Right ventricle myocardium superior (tissue), 1 donor: ENCODE results near the gene R3HDM1. TPM values are rescaled to one million over a fixed set of nuclear protein-coding genes. Genes with fewer than 3 reads are reported as not detected.
A peak's percentile ranks its signal among the peaks of the same experiment; 100 is the strongest.

Experiments
- ATAC-seq: fragments of 200-7000 bp; cut with Tn5 transposase; one replicate; pipeline ENCODE4 v1.9.1; 2020; ENCODE audit warnings: mild to moderate bottlenecking; ENCODE audit not compliant: poor library complexity
- DNase-seq: peaks from one replicate; pipeline ENCODE4 v3.0.0-alpha.2; 2020
- intact Hi-C: fragments of 100-400 bp; cut with DNase I; formaldehyde crosslinking; loops from one replicate; pipeline ENCODE4 v1.11.2; 2022
- microRNA-seq: library from miRNA; unstranded; fragments of <30 nt; microRNA quantifications from one replicate; pipeline ENCODE4 v1.2.0, GENCODE V29; 2020
- total RNA-seq: library from RNA; stranded (reverse); fragmentation: NEBNext Ultra II Directional; extraction: Animal tissue kit (Norgen Biotek cat#: 25700); gene quantifications from one replicate; pipeline ENCODE4 v1.2.1, GENCODE V29; 2021
- donor health status: DM: no; HTN: yes; CAD: no; lungs with severe emphysema.

The R3HDM1 gene
- total RNA-seq, 1 donor from 2014 or later: 12.5 TPM

DNA sequence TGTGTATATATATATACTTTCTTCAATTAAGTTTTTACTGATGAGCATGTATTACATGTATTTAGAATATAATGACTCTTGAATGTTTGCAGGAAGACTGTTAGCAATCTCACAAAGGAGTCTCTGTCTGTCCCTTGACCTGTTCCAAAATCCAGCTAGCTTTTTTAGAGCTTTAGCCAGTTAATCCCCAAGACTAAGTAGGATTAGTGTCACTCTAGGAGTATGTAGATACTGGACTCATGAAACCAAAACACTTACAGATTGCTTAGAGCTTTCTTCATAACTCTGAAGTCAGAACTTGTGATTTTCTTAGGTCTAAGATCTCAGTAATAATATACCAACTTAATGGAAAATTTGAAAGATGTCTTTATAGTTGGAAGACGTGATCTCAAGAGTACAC is 212.6 kb downstream of the R3HDM1 start:
- ATAC-seq (no peak), DNase-seq (no peak)
- intact Hi-C loops: loop anchor here (5.0 kb wide), 1 partner anchor 212 kb away; the partner anchor contains the start of genes R3HDM1 and ZRANB3

DNA sequence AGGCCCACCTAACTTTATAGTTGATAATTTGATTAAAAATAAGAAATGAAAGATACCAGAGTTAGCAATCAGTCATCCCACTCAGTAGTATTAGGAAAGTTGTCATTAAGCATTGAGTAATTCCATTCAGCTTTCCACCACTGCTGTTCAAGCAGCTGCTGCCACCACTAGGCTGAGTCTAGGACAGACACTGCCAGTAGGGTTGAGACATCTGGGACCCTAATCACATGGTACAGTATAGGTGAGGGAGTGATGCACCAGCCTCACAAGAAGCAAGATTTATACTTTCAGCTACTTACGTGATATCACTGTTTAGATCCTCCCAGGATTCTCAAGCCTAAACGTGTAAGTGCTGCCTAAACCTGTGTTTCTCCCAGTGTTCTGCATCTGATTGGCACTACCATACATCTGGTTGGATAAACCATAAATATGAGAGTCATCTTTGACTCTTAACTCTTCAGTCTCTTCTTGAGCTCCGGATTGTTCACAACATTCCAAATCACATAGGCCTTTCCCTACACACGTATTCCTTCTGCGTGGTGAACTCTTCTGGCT is 213.6 kb downstream of the R3HDM1 start:
- intact Hi-C loops: loop anchor here (5.0 kb wide), 1 partner anchor 213 kb away; the partner anchor contains the start of genes R3HDM1 and ZRANB3
- DNase-seq (no peak), ATAC-seq (no peak)

DNA sequence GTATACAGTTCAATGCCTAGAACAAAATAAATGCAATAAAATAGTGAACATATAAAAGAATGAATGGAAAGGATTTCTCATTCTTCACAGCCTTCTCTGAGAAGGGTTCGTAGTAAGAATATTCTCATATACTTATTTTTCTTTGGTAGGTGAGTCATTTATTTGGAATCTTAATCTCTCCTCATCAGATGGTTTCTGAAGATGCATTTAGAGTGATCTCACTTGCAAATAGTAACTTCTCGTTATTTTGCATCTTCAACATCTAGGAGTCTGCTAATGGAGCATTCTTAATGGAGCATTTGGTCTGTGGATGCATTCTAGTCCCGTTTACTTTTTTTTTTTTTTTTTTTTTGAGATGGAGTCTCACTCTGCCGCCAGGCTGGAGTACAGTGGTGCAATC is 214.3 kb downstream of the R3HDM1 start:
- ATAC-seq (no peak), DNase-seq (no peak)
- intact Hi-C loops: no loop called here

DNA sequence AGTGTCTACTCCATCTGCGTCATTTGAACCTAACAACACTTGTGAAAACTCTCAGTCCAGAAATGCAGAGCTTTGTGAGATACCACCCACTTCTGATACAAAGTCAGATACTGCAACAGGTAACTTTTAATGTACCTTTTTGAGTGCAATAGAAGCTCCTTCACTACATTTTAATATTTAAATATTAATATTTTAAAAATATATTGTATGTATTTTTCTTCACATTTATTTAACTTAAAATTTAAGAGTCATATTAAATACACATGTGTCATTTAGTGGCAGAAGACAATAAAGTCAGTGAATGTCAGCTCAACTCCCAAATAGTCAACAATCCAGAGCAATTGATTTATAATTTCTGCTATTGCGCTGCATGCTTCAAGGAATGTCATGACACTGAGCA is 224.3 kb downstream of the R3HDM1 start:
- intact Hi-C loops: no loop called here
- ATAC-seq (no peak), DNase-seq (no peak)

DNA sequence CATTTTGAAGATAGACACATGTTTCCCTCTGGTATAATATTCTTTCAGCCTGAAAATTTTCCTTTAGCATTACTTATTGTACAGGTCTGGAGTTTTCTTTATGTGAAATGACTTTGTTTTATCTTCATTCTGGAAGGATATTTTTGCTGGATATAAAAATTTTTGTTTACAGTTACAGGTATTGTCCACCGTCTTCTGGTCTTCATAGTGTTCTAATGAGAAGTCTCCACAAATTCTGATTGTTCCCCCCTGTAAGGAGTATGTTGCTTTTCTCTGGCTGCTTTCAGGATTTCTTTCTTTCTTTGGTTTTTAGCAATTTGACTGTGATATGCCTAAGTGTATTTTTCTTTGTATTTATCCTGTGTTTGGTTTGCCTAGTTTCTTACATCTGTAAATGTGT is 225.4 kb downstream of the R3HDM1 start:
- DNase-seq (no peak), ATAC-seq (no peak)
- intact Hi-C loops: no loop called here

DNA sequence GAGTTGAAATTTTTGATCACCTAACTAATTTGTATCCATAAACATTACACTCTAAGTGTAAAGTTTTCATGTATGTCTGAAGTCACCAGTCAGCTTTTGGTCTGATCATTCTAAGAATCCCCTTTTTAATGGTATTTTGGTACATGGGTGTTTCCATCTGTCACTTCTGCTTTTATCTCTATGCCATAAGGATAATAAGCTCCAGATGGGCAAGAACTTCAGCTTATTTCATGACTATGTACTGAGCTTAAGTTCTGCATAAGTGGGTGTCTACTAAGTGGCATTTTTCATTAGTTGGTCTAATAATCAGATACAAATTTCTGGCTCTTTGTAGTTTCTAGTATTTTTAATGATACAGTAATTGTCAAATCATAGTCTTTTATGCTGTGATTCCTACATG is 230.7 kb downstream of the R3HDM1 start:
- intact Hi-C loops: no loop called here
- ATAC-seq (no peak), DNase-seq (no peak)

DNA sequence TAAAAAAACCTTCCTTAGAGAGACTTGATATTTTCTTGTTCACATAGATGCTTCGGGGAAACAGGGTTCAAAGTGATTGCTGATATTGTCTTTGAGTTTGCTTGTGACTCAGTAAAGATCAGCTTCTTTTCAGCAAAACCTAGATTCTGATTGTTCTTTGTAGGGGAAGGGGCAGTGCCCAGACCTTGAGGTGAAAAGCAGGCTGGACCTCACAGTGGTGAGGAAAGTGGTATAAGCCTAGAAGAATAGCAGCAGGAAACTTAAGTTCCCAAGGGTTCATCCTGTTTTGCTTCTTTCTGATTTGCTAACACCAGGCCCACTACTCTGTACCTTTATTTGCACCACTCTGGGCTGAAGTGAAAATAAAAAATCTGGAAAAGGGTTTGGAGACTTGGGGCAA is 231.2 kb downstream of the R3HDM1 start:
- intact Hi-C loops: no loop called here
- DNase-seq (no peak), ATAC-seq (no peak)

DNA sequence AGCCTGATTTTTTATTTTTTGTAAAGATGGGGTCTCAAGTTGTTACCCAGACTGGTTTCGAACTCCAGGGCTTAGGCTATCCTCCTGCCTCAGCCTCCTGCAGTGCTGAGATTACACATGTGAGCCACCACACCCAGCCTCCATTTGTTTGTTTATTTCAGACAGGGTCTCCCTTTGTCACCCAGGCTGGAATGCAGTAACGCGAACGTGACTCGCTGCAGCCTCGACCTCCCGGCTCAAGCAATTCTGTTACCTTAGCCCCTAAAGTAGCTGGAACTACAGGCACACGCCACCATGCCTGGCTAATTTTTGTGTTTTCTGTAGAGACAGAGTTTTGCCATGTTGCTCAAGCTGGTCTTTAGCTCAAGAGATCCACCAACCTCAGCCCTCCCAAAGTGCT is 237.6 kb downstream of the R3HDM1 start:
- intact Hi-C loops: no loop called here
- DNase-seq (no peak), ATAC-seq (no peak)

DNA sequence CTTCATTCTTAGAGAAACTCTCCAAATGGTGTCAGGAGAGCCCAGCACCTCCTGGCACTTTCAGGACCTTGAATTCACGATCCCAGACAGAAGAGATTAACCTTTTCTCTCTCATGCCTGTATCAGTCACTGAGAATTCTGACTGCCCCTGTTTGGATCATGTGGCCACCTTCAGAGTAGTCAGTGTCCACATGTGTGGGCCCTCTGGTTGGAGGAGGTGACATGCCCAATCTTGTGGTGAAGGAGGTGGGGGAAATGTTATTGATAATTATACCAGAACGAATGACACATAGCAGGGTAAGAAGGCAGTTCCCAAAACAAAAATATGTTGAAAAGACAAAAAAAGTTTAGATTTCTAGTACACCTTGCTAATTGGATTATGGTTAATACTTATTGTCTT is 242.0 kb downstream of the R3HDM1 start:
- intact Hi-C loops: no loop called here
- ATAC-seq: no peak
- DNase-seq: no peak

DNA sequence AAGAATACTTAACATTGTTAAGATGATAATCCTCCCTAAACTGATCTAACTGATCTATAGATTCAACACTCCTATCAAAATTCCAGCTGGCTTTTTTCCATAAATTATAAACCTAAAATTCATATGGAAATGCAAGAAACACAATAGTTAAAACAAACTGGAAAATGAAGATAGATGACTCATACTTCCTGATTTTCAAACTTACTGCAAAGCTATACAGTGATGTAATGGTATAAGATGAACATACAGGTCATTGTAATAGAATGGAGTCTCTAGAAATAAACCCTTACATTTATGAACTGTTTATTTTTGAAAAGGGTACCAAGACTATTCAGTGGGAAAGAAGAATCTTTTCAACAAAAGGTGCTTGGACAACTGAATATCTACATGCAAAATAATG is 242.6 kb downstream of the R3HDM1 start:
- intact Hi-C loops: no loop called here
- ATAC-seq: no peak
- DNase-seq: no peak

Small RNA genes lying within 50 kb of the gene (microRNA-seq; reads per million reads assigned to microRNA genes)
- gene MIR128-1: 38.5 reads per million, percentile 43 among the genes with 10 or more reads in this experiment

Other genes with a start within 250 kb of the R3HDM1 start
- 1.7 TPM for gene ZRANB3, start 266 bp upstream of the R3HDM1 start, total RNA-seq
- gene UBXN4, start 210.4 kb downstream of the R3HDM1 start, total RNA-seq: 62.0 TPM